DMS 273 treated with DMSO at 0.1 percent for 48 hours (cell line): Measurements from ENCODE around the gene LHFPL2.
"Not testable (repeated sequence)": the region's sequence is repeated elsewhere in the genome, so short reads cannot be mapped to it uniquely, and the experiment has no call there.

Experiments
- DNase-seq: peaks from one replicate; lab custom pipeline; 2025; lab: John Stamatoyannopoulos, UW

Gene LHFPL2

GRCh38 chr5:78467140-78467539 is 181.4 kb downstream of the LHFPL2 start:
- DNase-seq = no peak

- DNase-seq = no peak
Measured at GRCh38 chr5:78458843-78459242, 189.7 kb downstream of the LHFPL2 start.

- not testable (repeated sequence) for DNase-seq
Measured at GRCh38 chr5:78457507-78457906, 191.1 kb downstream of the LHFPL2 start.

GRCh38 chr5:78449103-78449502 is 199.5 kb downstream of the LHFPL2 start:
- DNase-seq = no peak

GRCh38 chr5:78447775-78448424 is 200.7 kb downstream of the LHFPL2 start:
- DNase-seq = no peak
